Measurements from ENCODE around the gene APOL5. TPM values are rescaled to one million over a fixed set of nuclear protein-coding genes. Genes with fewer than 3 reads are reported as not detected.

Gene APOL5
- total and polyA plus RNA-seq, 9 of the 15 experiments (the other 6 are each of a cell fraction or from before 2014, with no cell fraction given): not detected

GRCh38 chr22:35740616-35741015, 22.9 kb downstream of the APOL5 start:
- Histone ChIP-seq H3K36me3 (ENCODE audit: control insufficient read depth, insufficient read depth, low read length) (0 out of 3 replicates have a peak, but pooled peaks cover 6% of the 10 kb centered on the region), H3K4me2 (ENCODE audit: insufficient read depth, low read length) (no peak overlapping the region), H3K27me3 (ENCODE audit: control insufficient read depth in 2 of 2, insufficient read depth in 2 of 2, low read length in 2 of 2) (no peaks in the 10 kb centered on the region), H3K27ac (ENCODE audit: extremely low read depth, low read depth, low read length) (no peak overlapping the region), H3K4me3 (no peak overlapping the region), H4K20me1 (replicated peaks; ENCODE audit: control insufficient read depth, insufficient read depth, low read length) (no peaks in the 10 kb centered on the region), H3K4me1 (replicated peaks in 1 of 2; ENCODE audit: control insufficient read depth in 2 of 2, insufficient read depth in 2 of 2, low read length in 2 of 2) (peaks cover 3 to 30% of the 10 kb centered on the region in 2 experiments; a peak in 4 of 5 replicates), H3K9ac (ENCODE audit: insufficient read depth in 1 of 2, low read depth in 2 of 2, low read length in 2 of 2) (no peak overlapping the region), H3K9me3 (replicated peaks; ENCODE audit: control insufficient read depth, insufficient read depth, low read depth, low read length) (no peaks in the 10 kb centered on the region), H3K79me2 (ENCODE audit: control insufficient read depth, insufficient read depth, low read length) (no peaks in the 10 kb centered on the region), H3K9me1 (ENCODE audit: control insufficient read depth, insufficient read depth, low read length) (peaks cover 3% of the 10 kb centered on the region), H2AFZ (ENCODE audit: low read depth, low read length) (no peak overlapping the region)
- FAIRE-seq: no peak
- intact Hi-C loops (cut with micrococcal nuclease) (no loop called here), in situ Hi-C loops (cut with MboI) (no loop called here)
- WGBS (ENCODE audit: insufficient coverage, low coverage, missing lambda C conversion rate): 57% methylated on average over 1 of the region's 1 CpG
- ChIA-PET CTCF (ENCODE audit: low intra/inter-chr PET ratio) (no interaction called here), POLR2A (interaction anchor here (1.1 kb wide), 1 partner anchor 152 kb away, joined by 3 read pairs; no protein-coding TSS in a partner anchor)
- TF ChIP-seq CTCFL (IDR thresholded peaks at IDR 0.05; ENCODE audit: borderline replicate concordance, insufficient read depth, low read depth, low read length, poor library complexity, severe bottlenecking) (no peak), HMBOX1 (IDR thresholded peaks at IDR 0.05) (peak; percentile 78), NFRKB (IDR thresholded peaks at IDR 0.05; ENCODE audit: low read depth) (no peak)
- no peak for DNase-seq (ENCODE audit: extremely low read depth in 1 of 4, low spot score in 3 of 4)
- no TSS peak for BruUV-seq (replicated peaks)
- no peak for ATAC-seq
